ENCODE measurements around the gene NME5.

Gene NME5

DNA sequence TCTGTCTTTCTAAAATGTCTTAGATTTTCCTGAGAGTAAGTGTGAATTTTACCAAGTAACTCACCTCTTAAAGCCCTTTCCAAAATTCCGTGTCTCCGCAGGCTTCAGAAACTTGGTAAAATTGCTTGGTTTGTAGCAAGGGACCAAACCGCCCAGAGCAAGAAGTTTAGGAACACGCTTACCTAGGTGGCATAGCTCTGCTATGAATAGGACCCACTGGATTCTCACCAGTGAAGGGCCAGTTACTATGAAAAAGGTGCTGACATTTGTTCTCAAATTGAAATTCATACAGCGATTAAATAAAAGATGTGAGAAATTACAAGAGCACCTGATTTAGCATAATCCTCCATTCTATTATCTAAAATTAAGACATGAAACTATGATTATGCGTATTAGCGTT lies 6.7 kb downstream of the NME5 start:
- no peak for DNase-seq (ENCODE audit: low read depth)

- no peak for DNase-seq (ENCODE audit: low read depth)
These were observed 9.9 kb downstream of the NME5 start for GRCh38 chr5:138129347-138129746.

- peak; percentile 9 for DNase-seq (ENCODE audit: low read depth)
These were observed 10.9 kb downstream of the NME5 start for GRCh38 chr5:138128334-138128733.

- DNase-seq (ENCODE audit: low read depth) = no peak
These were observed 24.0 kb downstream of the NME5 start for GRCh38 chr5:138115254-138115653.

DNA sequence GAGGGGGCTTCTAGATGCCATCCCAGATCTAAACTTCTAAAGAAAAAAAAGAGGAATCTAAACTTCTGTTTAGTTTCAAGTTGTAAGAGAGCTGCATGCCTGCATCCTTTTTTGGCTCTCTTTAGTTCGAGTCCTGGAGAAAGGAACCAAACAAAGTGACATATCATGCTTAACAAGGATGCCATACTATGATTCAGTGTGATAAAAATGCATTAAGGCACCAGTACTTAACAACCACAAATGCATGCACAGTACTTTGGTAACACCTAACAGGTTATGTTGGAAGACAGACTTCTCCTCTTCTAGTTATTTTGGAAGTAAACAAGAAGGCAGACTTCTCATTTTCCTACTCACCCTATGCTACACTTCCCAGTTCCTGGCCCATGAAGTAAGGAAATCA lies 27.3 kb downstream of the NME5 start:
- DNase-seq (ENCODE audit: low read depth) = peak; percentile 43

GRCh38 chr5:138111181-138111580 lies 28.0 kb downstream of the NME5 start:
- no peak for DNase-seq (ENCODE audit: low read depth)

DNA sequence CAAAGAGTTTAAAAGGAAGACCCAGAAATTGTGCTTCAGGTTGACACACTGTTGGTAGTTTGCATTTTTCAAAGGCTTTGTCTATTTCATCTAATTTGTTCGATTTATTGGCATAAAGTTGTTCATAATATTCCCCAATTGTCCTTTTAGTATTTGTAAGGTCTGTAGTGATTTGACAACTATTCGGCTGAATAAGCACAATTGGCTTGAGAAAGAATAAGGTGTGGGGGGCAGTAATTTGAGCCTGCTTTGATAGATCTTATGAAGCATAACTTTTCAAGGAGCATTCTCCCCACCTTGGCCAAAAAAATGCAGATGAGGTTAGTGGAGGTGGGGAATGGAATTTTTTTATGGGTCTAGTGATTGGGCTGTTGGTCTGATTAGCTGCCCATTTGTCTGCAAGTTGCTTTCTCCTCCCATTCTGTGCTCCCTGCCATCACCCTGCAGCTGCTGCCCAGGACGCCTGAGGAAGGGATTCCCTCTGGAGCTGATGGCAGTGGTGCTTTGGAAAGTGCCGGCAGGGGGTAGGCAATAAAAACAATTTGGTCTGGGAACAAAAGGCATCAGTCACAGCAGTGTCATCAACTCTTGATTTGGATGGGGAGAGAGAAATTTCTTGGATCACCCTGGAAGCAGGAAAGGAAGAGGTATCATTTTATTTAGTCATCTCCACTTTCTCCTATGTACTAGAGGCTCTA lies 28.8 kb downstream of the NME5 start:
- no peak for DNase-seq (ENCODE audit: low read depth)

GRCh38 chr5:138109463-138110265 lies 29.6 kb downstream of the NME5 start:
- peak; percentile 49 for DNase-seq (ENCODE audit: low read depth)

DNA sequence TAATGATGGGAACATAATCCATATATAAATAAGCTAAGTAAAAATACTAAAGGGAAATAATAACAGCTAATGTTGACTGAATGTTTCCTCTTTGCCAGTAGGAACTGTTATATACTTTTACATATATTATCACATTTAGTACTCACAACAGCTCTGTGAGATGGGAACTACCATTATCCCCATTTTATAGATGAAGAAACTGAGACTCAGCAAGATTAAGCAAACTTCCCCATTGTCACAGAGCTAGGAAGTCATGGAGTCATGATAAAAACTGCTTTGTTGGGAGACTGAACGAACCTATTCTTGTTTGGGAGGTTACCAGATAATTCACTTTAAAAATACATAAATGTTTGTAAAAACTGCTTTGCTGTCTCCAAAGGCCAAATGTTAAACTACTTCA lies 32.0 kb downstream of the NME5 start:
- DNase-seq (ENCODE audit: low read depth) = no peak

DNA sequence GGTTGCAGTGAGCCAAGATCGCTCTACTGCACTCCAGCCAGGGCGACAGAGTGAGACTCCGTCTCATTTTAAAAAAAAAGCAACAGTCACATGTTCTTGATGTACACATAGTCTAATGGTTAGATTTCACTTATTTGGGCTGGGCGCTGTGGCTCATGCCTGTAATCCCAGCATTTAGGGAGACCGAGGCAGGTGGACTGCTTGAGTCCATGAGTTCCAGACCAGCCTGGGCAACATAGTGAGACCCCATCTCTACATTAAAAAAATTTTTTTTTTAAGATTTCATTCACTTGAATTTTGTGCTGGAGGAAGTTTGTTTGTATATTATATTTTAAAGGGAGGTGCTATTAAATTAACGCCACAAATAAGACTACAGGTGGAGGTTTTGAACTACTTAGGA lies 33.5 kb downstream of the NME5 start:
- no peak for DNase-seq (ENCODE audit: low read depth)

DNA sequence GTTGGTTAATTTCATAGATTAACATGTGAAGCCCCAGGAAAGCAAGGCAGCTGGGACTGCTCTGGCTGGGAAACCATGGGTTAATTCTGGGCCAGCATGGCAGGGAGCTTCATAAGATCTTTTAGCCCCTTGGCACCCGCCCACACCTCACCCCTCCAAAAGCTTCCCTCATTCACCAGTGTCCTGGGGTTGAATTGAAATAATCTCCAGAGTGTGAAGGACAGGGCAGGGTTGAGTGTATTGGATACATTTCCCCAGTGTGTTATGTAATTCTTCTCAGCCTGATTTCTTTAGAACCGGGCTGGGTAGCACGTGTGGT lies 36.0 kb downstream of the NME5 start:
- no peak for DNase-seq (ENCODE audit: low read depth)

DNA sequence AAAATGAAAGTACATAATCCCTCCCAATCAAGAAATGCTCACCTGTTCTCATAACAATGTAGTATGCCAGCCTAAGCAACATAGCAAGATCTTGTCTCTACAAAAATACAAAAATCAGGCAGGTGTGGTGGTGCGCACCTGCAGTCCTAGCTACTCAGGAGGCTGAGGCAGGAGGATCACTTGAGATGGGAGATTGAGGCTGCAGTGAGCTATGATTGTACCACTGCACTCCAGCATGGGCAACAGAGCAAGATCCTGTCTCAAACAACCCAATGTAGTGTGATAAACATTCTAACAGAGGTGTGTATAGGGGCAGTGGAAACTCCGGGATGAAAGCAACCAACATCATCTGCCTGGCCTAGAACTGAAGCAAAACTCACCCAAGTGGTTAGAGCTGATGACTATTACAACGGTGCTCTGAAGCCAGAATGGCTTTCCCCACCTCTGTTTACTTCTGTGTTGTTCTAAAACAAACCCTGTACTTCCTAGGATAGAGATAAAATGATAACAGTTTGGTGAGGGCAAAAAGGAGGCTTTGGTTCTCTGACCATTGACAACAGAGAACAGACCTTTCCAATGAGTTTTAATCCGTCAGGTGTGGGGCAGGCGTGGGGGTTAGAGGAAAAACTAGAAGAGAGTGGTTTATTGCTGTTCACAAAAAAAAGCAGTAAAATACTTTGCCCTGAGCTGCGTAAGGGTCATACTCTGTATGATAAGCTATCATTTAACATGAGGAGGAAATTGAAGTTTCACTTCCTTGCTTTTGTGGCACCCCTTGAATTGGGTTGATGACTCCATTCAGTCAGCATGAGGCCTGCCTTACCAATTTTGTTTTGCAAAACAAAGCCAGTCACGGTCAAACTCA lies 36.5 kb downstream of the NME5 start:
- no peak for DNase-seq (ENCODE audit: low read depth)

DNA sequence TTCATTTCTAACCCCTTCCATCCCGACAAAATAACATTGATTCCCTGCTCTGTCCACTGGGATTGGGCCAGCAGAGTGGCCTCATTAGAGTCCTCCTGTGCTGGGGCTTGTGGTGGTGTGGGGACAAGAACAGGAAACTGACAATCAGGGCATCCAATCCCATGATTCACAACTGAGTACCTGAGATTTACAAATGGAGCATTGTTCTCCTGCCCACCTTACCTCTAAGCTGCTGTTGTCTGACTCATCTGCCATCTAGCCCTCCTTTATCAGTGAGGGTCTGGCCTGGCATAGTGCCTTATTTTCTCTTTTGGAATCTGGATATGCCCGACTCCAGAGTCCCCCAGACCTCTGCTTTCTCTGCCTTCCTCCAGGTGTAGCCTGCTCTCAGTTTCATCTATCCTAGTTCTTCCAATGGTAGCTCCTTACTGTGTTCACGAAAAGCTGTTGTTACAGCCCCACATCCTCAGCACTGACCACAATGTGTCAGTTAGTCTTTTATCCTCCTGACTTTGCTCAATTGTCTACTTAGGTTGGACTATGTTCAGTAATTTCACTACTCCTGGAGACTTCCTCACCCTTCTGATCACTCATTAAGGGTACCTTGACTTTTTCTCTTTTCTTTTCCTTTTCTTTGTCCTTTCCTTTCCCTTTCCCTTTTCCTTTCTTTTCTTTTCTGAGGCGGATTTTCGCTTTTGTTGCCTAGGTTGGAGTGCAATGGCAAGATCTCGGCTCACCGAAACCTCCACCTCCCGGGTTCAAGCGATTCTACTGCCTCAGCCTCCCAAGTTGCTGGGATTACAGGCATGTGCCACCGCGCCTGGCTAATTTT lies 42.0 kb downstream of the NME5 start:
- DNase-seq (ENCODE audit: low read depth) = no peak

DNA sequence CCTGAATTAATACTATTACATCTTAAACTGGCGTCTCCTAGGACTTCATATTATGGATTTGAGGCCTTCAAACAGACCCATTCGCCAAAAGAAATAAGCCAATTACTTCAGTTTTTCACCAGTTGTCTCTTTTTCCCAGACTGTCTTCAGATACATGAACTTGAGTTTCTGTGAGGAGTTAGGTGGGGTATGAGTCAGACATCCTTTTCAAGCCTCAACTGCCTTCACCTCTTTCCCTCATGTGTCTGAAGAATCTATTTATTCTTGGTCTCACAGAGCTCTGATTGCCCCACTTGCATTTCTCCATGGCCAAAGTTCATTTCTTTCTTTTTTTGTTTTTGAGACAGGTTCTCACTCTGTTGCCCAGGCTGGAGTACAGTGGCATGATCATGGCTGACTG lies 42.9 kb downstream of the NME5 start:
- DNase-seq (ENCODE audit: low read depth) = peak; percentile 6

GRCh38 chr5:138095100-138095907 lies 43.9 kb downstream of the NME5 start:
- DNase-seq (ENCODE audit: low read depth) = no peak

GRCh38 chr5:138093036-138093435 lies 46.2 kb downstream of the NME5 start:
- DNase-seq (ENCODE audit: low read depth) = no peak

GRCh38 chr5:138092301-138092700 lies 46.9 kb downstream of the NME5 start:
- no peak for DNase-seq (ENCODE audit: low read depth)

- DNase-seq (ENCODE audit: low read depth) = no peak
These were observed 47.5 kb downstream of the NME5 start for GRCh38 chr5:138091685-138092084.

- no peak for DNase-seq (ENCODE audit: low read depth)
These were observed 55.5 kb downstream of the NME5 start, which contains the start of gene WNT8A for GRCh38 chr5:138083702-138084101. Gene WNT8A (plus strand): TSS chr5:138084033. CDS start chr5:138084128, 95 bp downstream.

DNA sequence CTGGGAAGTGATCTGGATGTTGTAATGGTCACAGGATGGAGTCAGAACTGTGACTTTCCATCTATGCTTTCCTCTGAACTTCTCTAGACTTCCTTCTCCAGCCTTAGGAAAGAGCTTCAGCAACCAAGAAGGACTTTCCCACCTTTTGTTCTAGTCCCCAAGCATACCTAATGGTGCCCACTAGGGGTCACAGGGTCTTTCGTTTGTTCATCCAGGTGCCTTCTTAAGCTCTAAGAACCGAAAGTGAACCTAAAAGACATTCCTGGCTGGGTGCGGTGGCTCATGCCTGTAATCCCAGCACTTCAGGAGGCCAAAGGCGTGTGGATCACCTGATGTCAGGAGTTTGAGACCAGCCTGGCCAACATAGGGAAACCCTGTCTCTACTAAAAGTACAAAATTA lies 57.2 kb downstream of the NME5 start:
- DNase-seq (ENCODE audit: low read depth) = no peak
